GM18505 (cell line): ENCODE measurements around the gene CLIC5.

Source experiments
- ATAC-seq: cut with Tn5 transposase; IDR thresholded peaks from one replicate; pipeline ENCODE4 v1.9.1; 2021; ENCODE audit not compliant: unreplicated experiment
- POLR2A ChIP-seq: IDR thresholded peaks from 4 replicates; pipeline ENCODE4 v1.6.1; 2011; ENCODE audit warnings: borderline replicate concordance; ENCODE audit not compliant: insufficient read depth, insufficient read length; ENCODE audit errors: extremely low read depth

The CLIC5 gene

DNA sequence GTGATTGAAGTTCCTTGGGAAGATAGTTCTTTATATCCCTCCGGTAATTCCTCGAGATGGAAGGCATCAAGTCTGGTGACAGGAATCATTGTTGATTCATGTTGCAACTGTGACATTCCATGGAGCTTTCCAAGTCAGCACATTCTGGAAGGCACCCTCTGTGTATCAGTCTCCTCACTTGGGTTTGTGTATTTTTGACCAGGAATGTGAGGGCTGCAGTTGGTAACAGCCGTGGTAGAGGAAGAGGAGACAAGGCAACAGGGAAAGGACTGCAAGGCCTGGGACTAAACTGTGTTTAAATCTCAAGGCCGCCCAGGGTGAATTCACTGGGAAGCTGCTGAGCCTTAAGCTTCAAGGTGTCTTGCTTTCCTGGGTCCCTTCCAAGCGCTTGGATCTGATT lies 99.0 kb downstream of the CLIC5 start:
- no peak for TF ChIP-seq POLR2A
- no peak for ATAC-seq

- no peak for TF ChIP-seq POLR2A
- ATAC-seq, result no peak
Measured at GRCh38 chr6:45915780-45916468, 99.7 kb downstream of the CLIC5 start.

DNA sequence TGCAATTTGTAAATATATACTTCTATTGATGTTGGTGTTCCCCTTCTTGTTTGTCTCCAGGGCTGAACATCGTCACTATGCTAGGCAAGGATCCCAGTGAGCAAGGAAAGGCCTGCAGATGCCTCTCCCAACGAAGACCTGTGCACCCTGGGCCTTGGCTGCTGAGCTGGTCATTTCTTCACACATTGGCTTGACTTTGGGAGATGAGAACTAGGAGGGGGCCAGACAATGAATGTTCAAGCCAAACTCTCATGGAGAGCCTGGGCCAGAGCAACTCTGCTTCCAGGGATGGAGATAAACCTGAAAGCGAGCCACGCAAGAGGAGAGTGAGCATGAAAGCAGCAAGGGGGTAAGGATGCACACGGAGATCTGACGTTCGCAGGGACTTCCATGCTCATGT lies 104.0 kb downstream of the CLIC5 start:
- no peak for TF ChIP-seq POLR2A
- ATAC-seq, result no peak

GRCh38 chr6:45903959-45904358 lies 111.7 kb downstream of the CLIC5 start:
- ATAC-seq, result no peak
- TF ChIP-seq POLR2A, result no peak

DNA sequence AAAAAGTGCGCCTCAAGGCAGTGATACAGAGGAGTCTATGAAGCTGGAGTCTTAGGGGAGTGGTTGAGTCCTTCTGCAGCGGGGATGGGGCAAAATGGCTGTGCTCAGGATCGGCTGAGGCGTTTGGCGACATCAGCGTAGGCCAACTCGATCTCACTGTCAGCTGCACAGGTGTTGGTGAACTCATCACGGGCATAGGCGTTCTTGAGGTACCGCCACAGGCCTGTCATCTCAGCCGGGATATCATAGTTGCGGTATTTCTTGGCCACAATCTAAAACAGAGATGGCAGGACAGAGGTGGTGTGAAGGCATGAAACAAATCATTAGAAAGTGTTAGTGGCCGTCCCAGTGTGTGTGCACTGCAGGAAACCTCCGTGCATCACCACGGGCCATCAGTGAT lies 112.7 kb downstream of the CLIC5 start:
- TF ChIP-seq POLR2A, result no peak
- no peak for ATAC-seq

GRCh38 chr6:45901767-45902650 lies 113.7 kb downstream of the CLIC5 start:
- no peak for ATAC-seq
- TF ChIP-seq POLR2A, result no peak

GRCh38 chr6:45900808-45901752 lies 114.6 kb downstream of the CLIC5 start:
- no peak for ATAC-seq
- no peak for TF ChIP-seq POLR2A

DNA sequence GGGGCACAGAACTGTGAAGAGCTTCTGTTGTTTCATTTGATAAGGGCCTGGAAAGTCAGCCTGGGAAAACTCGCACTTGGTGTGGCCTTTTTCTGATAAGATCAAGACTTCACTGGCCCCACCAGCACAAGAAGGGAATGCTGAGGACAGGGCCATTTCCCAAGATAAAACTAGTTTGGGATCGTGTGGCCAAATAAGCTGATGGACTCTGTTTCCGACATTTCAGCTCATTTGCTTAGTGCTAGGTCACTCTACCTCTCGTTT lies 116.0 kb downstream of the CLIC5 start:
- TF ChIP-seq POLR2A, result no peak

GRCh38 chr6:45898941-45899682 lies 116.5 kb downstream of the CLIC5 start:
- no peak for ATAC-seq
- no peak for TF ChIP-seq POLR2A

More for the DNA sequence above, 116.0 kb downstream of the CLIC5 start:
- no peak for ATAC-seq

DNA sequence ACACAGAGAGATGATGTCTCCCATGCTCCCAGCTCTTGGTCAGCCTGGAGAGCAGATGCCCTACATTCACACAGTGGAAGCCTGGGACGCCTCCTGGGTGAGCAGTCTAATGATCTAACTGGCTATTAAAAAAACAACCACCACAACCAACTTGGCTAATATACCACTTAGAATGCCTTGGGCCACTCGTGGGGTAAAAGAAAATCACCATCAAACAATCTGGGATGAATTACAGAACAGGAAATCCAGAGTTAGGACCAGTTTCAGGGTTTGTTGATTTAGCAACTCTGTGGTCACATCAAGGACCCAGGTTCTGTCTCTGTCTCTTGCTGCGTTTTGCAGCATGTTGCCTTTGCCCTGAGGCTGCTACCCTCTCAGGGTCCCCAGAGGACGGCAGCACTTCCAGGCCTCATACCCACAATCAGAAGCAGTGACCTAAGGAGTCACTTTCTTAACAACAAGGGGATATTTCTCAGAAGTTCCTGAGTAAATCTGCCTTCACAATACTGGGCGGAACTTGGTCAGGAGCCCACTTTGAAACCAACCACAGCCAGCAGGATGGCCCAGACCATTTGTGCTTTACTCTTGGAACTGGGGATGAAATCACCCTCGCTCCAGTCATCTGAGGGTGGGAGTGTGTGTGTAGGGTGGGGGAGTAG lies 118.7 kb downstream of the CLIC5 start:
- no peak for TF ChIP-seq POLR2A

DNA sequence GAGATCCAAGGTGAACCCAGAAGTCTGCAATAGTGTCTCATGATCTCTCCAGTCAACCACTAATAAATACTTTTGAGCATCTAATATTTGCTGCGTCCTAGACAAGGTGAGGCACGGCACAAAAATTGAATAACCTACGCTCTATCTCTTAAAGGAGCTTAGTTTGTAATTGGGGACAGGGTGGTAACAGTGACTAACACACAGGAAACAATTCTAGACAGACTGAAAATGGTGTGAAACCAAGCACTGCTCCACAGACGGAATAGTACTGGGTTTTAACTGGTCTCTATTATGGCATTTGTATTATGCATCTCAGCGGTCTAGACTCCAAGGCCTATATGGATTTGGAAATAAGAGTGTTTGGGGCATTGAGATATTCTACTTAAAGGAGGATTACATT lies 120.1 kb downstream of the CLIC5 start:
- no peak for ATAC-seq
- TF ChIP-seq POLR2A, result no peak

More for the DNA sequence above, 118.7 kb downstream of the CLIC5 start:
- ATAC-seq, result no peak

GRCh38 chr6:45892696-45893245 lies 122.9 kb downstream of the CLIC5 start:
- no peak for ATAC-seq
- TF ChIP-seq POLR2A, result no peak
